ENCODE data around the gene CACNA1D.
A peak's percentile ranks its signal among the peaks of the same experiment; 100 is the strongest.

CACNA1D gene

GRCh38 chr3:53799338-53799865 is 305.0 kb downstream of the CACNA1D start:
- H3K79me1 ChIP-seq (replicated peaks; ENCODE audit: low read length, poor library complexity, severe bottlenecking), result no peaks in the 10 kb centered on the region
- H4K8ac ChIP-seq (ENCODE audit: low read length), result no peak overlapping the region
- DNase-seq, result no peak
- no peak overlapping the region for H3K9ac ChIP-seq (ENCODE audit: low read length)
- H2AK5ac ChIP-seq (ENCODE audit: low read length, severe bottlenecking), result no peak overlapping the region
- no peak overlapping the region for H2BK12ac ChIP-seq (ENCODE audit: low read length in 2 of 2)
- no peak overlapping the region for H4K91ac ChIP-seq (ENCODE audit: low read length)
- H3K23ac ChIP-seq (ENCODE audit: low read length in 2 of 2), result no peak overlapping the region
- no peak overlapping the region for H2BK5ac ChIP-seq (ENCODE audit: low read depth, low read length, poor library complexity, severe bottlenecking)
- H2BK120ac ChIP-seq (ENCODE audit: low read depth, low read length), result no peak overlapping the region
- peaks cover 7% of the 10 kb centered on the region for H3K4me1 ChIP-seq (ENCODE audit: control insufficient read depth, insufficient read depth, low read depth, low read length)
- H3K4ac ChIP-seq (ENCODE audit: low read depth in 1 of 2, low read length in 2 of 2), result no peak overlapping the region
- no peak overlapping the region for H3K4me2 ChIP-seq (ENCODE audit: low read length, poor library complexity, severe bottlenecking)
- no peak overlapping the region for H3K27ac ChIP-seq (ENCODE audit: low read length, poor library complexity, severe bottlenecking)
- peaks cover 0 to 15% of the 10 kb centered on the region in 2 experiments for H3K27me3 ChIP-seq (ENCODE audit: control insufficient read depth in 1 of 2, insufficient read depth in 1 of 2, low read length in 2 of 2)
- H2AFZ ChIP-seq (ENCODE audit: low read depth, low read length), result no peak overlapping the region
- H3K18ac ChIP-seq (ENCODE audit: low read depth in 1 of 2, low read length in 2 of 2), result no peak overlapping the region
- H3K14ac ChIP-seq (ENCODE audit: low read length in 2 of 2), result peak overlapping the region in 1 of 2 experiments; percentile 38
- no peak overlapping the region for H2BK15ac ChIP-seq (ENCODE audit: low read depth, poor library complexity, severe bottlenecking)
- no peaks in the 10 kb centered on the region for H3K36me3 ChIP-seq (ENCODE audit: control insufficient read depth in 1 of 2, insufficient read depth in 2 of 2, low read depth in 1 of 2, low read length in 2 of 2)
- H3K9me3 ChIP-seq (ENCODE audit: control insufficient read depth, low read length), result no peaks in the 10 kb centered on the region
- no peak overlapping the region for H3K4me3 ChIP-seq (ENCODE audit: insufficient read depth in 1 of 2, low read depth in 1 of 2, low read length in 2 of 2)
- WGBS, result 89% methylated on average over 12 of the region's 12 CpGs

GRCh38 chr3:53800041-53800906 is 305.9 kb downstream of the CACNA1D start:
- no peak overlapping the region for H2AK5ac ChIP-seq (ENCODE audit: low read length, severe bottlenecking)
- H4K91ac ChIP-seq (ENCODE audit: low read length), result no peak overlapping the region
- no peak overlapping the region for H2AFZ ChIP-seq (ENCODE audit: low read depth, low read length)

GRCh38 chr3:53801319-53801718 is 306.9 kb downstream of the CACNA1D start:
- Histone ChIP-seq H3K18ac (ENCODE audit: low read depth in 1 of 2, low read length in 2 of 2) (no peak overlapping the region), H2BK15ac (ENCODE audit: low read depth, poor library complexity, severe bottlenecking) (no peak overlapping the region), H3K9me3 (ENCODE audit: control insufficient read depth, low read length) (no peaks in the 10 kb centered on the region), H3K14ac (ENCODE audit: low read length in 2 of 2) (no peak overlapping the region), H3K36me3 (ENCODE audit: control insufficient read depth in 1 of 2, insufficient read depth in 2 of 2, low read depth in 1 of 2, low read length in 2 of 2) (no peaks in the 10 kb centered on the region), H3K27ac (ENCODE audit: low read length, poor library complexity, severe bottlenecking) (no peak overlapping the region), H3K4me2 (ENCODE audit: low read length, poor library complexity, severe bottlenecking) (no peak overlapping the region), H3K27me3 (ENCODE audit: control insufficient read depth in 1 of 2, insufficient read depth in 1 of 2, low read length in 2 of 2) (peaks cover 0 to 9% of the 10 kb centered on the region in 2 experiments), H3K23ac (ENCODE audit: low read length in 2 of 2) (no peak overlapping the region), H2BK12ac (ENCODE audit: low read length in 2 of 2) (no peak overlapping the region), H2BK5ac (ENCODE audit: low read depth, low read length, poor library complexity, severe bottlenecking) (no peak overlapping the region), H4K8ac (ENCODE audit: low read length) (no peak overlapping the region), H2AK5ac (ENCODE audit: low read length, severe bottlenecking) (no peak overlapping the region), H3K79me1 (replicated peaks; ENCODE audit: low read length, poor library complexity, severe bottlenecking) (no peaks in the 10 kb centered on the region), H2AFZ (ENCODE audit: low read depth, low read length) (no peak overlapping the region), H3K4ac (ENCODE audit: low read depth in 1 of 2, low read length in 2 of 2) (no peak overlapping the region), H3K4me1 (ENCODE audit: control insufficient read depth, insufficient read depth, low read depth, low read length) (peaks cover 24% of the 10 kb centered on the region), H3K9ac (ENCODE audit: low read length) (no peak overlapping the region), H3K4me3 (ENCODE audit: insufficient read depth in 1 of 2, low read depth in 1 of 2, low read length in 2 of 2) (no peak overlapping the region), H4K91ac (ENCODE audit: low read length) (no peak overlapping the region), H2BK120ac (ENCODE audit: low read depth, low read length) (no peak overlapping the region)
- no peak for DNase-seq
- 88% methylated on average over 7 of the region's 9 CpGs for WGBS

More at GRCh38 chr3:53800041-53800906, 305.9 kb downstream of the CACNA1D start:
- Histone ChIP-seq H3K4me2 (ENCODE audit: low read length, poor library complexity, severe bottlenecking) (no peak overlapping the region), H2BK5ac (ENCODE audit: low read depth, low read length, poor library complexity, severe bottlenecking) (no peak overlapping the region), H3K9ac (ENCODE audit: low read length) (no peak overlapping the region), H3K9me3 (ENCODE audit: control insufficient read depth, low read length) (no peaks in the 10 kb centered on the region), H4K8ac (ENCODE audit: low read length) (no peak overlapping the region), H3K18ac (ENCODE audit: low read depth in 1 of 2, low read length in 2 of 2) (no peak overlapping the region), H2BK120ac (ENCODE audit: low read depth, low read length) (no peak overlapping the region), H2BK12ac (ENCODE audit: low read length in 2 of 2) (no peak overlapping the region), H3K27me3 (ENCODE audit: control insufficient read depth in 1 of 2, insufficient read depth in 1 of 2, low read length in 2 of 2) (peaks cover 0 to 15% of the 10 kb centered on the region in 2 experiments), H3K4ac (ENCODE audit: low read depth in 1 of 2, low read length in 2 of 2) (no peak overlapping the region), H3K4me3 (ENCODE audit: insufficient read depth in 1 of 2, low read depth in 1 of 2, low read length in 2 of 2) (no peak overlapping the region), H3K14ac (ENCODE audit: low read length in 2 of 2) (no peak overlapping the region), H3K79me1 (replicated peaks; ENCODE audit: low read length, poor library complexity, severe bottlenecking) (no peaks in the 10 kb centered on the region), H2BK15ac (ENCODE audit: low read depth, poor library complexity, severe bottlenecking) (no peak overlapping the region), H3K36me3 (ENCODE audit: control insufficient read depth in 1 of 2, insufficient read depth in 2 of 2, low read depth in 1 of 2, low read length in 2 of 2) (no peaks in the 10 kb centered on the region), H3K27ac (ENCODE audit: low read length, poor library complexity, severe bottlenecking) (no peak overlapping the region), H3K23ac (ENCODE audit: low read length in 2 of 2) (no peak overlapping the region), H3K4me1 (ENCODE audit: control insufficient read depth, insufficient read depth, low read depth, low read length) (peaks cover 15% of the 10 kb centered on the region)
- no peak for DNase-seq
- WGBS, result 89% methylated on average over 16 of the region's 16 CpGs

- Histone ChIP-seq H3K23ac (ENCODE audit: low read length in 2 of 2) (no peak overlapping the region), H3K4me2 (ENCODE audit: low read length, poor library complexity, severe bottlenecking) (no peak overlapping the region), H3K27ac (ENCODE audit: low read length, poor library complexity, severe bottlenecking) (no peak overlapping the region), H3K79me1 (replicated peaks; ENCODE audit: low read length, poor library complexity, severe bottlenecking) (no peaks in the 10 kb centered on the region), H2BK15ac (ENCODE audit: low read depth, poor library complexity, severe bottlenecking) (no peak overlapping the region), H2BK5ac (ENCODE audit: low read depth, low read length, poor library complexity, severe bottlenecking) (no peak overlapping the region), H3K4me3 (ENCODE audit: insufficient read depth in 1 of 2, low read depth in 1 of 2, low read length in 2 of 2) (no peak overlapping the region), H3K18ac (ENCODE audit: low read depth in 1 of 2, low read length in 2 of 2) (no peak overlapping the region), H3K27me3 (ENCODE audit: control insufficient read depth in 1 of 2, insufficient read depth in 1 of 2, low read length in 2 of 2) (peaks cover 0 to 8% of the 10 kb centered on the region in 2 experiments), H3K9me3 (ENCODE audit: control insufficient read depth, low read length) (no peaks in the 10 kb centered on the region), H2BK12ac (ENCODE audit: low read length in 2 of 2) (no peak overlapping the region), H4K8ac (ENCODE audit: low read length) (no peak overlapping the region), H3K36me3 (ENCODE audit: control insufficient read depth in 1 of 2, insufficient read depth in 2 of 2, low read depth in 1 of 2, low read length in 2 of 2) (no peaks in the 10 kb centered on the region), H4K91ac (ENCODE audit: low read length) (no peak overlapping the region), H2BK120ac (ENCODE audit: low read depth, low read length) (no peak overlapping the region), H3K14ac (ENCODE audit: low read length in 2 of 2) (no peak overlapping the region), H2AFZ (ENCODE audit: low read depth, low read length) (no peak overlapping the region), H3K9ac (ENCODE audit: low read length) (no peak overlapping the region), H2AK5ac (ENCODE audit: low read length, severe bottlenecking) (no peak overlapping the region), H3K4ac (ENCODE audit: low read depth in 1 of 2, low read length in 2 of 2) (no peak overlapping the region), H3K4me1 (ENCODE audit: control insufficient read depth, insufficient read depth, low read depth, low read length) (peaks cover 34% of the 10 kb centered on the region)
- no peak for DNase-seq
- 87% methylated on average over 8 of the region's 8 CpGs for WGBS
Measured at GRCh38 chr3:53802256-53802880, 308.0 kb downstream of the CACNA1D start.

Data from mesenchymal stem cell (in vitro differentiated cells and primary cell).